Measurements from ENCODE around the gene PLA2R1. TPM values are rescaled to one million over a fixed set of nuclear protein-coding genes. Genes with fewer than 3 reads are reported as not detected.
A peak's percentile ranks its signal among the peaks of the same experiment; 100 is the strongest.

Gene PLA2R1
- total RNA-seq, 1 donor from 2014 or later: 0.34 TPM

DNA sequence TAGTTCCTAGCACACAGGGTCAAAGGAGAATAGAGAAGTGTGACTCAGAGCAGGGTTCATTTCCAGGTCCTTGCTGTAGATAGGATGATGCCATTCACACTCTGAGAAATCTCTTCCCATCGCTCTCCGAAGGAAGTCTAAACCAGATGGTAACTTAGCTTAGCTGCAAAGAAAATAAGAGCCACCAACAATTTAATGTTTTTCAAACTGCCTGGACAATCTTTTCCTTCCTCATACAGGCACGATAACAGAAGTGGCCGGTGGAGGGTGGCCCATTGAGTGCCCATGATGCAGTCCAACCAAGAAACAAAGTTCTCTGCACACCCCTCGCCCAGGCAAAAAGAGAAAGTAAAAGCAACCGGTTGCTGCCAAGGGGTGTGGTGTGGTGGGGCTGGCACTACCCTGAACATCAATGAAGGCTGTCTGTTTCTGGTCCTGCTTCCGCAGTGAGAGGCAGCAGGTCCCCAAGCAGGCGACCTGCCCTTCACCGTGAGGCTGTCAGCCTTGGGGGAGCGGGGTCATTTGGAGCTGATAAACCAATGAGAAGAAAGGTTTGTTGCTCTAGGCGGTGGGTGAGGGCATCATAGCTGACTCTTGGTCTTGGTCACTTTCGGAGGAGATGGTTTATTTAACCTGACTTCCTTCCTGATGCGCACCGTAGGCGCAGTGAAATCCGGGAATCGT, 158.8 kb downstream of the PLA2R1 start:
- Mint-ChIP-seq H3K4me3 (ENCODE audit: unreplicated experiment) (peak overlapping the region; percentile 69), H3K27ac (ENCODE audit: unreplicated experiment) (no peak overlapping the region), H3K36me3 (ENCODE audit: unreplicated experiment) (peaks cover 7% of the 10 kb centered on the region), H3K9me3 (ENCODE audit: unreplicated experiment) (no peaks in the 10 kb centered on the region), H3K4me1 (ENCODE audit: low read depth, unreplicated experiment) (no peaks in the 10 kb centered on the region), H3K27me3 (ENCODE audit: unreplicated experiment) (peaks cover 8% of the 10 kb centered on the region)
- DNase-seq: no peak
- TF ChIP-seq, protein P1, sequence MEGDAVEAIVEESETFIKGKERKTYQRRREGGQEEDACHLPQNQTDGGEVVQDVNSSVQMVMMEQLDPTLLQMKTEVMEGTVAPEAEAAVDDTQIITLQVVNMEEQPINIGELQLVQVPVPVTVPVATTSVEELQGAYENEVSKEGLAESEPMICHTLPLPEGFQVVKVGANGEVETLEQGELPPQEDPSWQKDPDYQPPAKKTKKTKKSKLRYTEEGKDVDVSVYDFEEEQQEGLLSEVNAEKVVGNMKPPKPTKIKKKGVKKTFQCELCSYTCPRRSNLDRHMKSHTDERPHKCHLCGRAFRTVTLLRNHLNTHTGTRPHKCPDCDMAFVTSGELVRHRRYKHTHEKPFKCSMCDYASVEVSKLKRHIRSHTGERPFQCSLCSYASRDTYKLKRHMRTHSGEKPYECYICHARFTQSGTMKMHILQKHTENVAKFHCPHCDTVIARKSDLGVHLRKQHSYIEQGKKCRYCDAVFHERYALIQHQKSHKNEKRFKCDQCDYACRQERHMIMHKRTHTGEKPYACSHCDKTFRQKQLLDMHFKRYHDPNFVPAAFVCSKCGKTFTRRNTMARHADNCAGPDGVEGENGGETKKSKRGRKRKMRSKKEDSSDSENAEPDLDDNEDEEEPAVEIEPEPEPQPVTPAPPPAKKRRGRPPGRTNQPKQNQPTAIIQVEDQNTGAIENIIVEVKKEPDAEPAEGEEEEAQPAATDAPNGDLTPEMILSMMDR (IDR thresholded peaks at IDR 0.05; ENCODE audit: partially characterized antibody, unreplicated experiment): no peak

DNA sequence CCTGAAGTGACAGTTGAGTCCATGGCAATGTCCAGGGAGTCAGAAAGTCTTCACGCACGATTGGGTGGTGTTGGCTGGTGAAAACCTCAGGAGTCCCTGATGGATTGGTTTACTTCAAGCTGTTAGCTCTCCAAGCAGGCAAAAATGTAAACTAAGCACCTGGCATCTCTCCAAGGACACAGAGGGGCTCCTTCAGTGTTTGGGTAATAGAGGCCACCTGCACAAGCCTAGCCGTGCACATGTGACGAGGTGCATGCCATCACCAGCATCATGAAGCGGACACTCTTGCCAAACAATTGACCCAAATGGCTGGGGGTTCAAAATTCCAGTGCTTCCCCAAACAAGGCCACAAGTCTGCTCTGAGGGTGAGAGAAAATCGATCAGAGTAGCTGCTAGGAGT, 159.7 kb downstream of the PLA2R1 start:
- DNase-seq: no peak
- H3K4me3 Mint-ChIP-seq (ENCODE audit: unreplicated experiment): no peak overlapping the region
- H3K27ac Mint-ChIP-seq (ENCODE audit: unreplicated experiment): no peak overlapping the region
- peaks cover 8% of the 10 kb centered on the region for H3K27me3 Mint-ChIP-seq (ENCODE audit: unreplicated experiment)
- peaks cover 4% of the 10 kb centered on the region for H3K36me3 Mint-ChIP-seq (ENCODE audit: unreplicated experiment)
- TF ChIP-seq, protein P1 (IDR thresholded peaks at IDR 0.05; ENCODE audit: partially characterized antibody, unreplicated experiment): no peak
- no peaks in the 10 kb centered on the region for H3K9me3 Mint-ChIP-seq (ENCODE audit: unreplicated experiment)
- H3K4me1 Mint-ChIP-seq (ENCODE audit: low read depth, unreplicated experiment): no peaks in the 10 kb centered on the region

DNA sequence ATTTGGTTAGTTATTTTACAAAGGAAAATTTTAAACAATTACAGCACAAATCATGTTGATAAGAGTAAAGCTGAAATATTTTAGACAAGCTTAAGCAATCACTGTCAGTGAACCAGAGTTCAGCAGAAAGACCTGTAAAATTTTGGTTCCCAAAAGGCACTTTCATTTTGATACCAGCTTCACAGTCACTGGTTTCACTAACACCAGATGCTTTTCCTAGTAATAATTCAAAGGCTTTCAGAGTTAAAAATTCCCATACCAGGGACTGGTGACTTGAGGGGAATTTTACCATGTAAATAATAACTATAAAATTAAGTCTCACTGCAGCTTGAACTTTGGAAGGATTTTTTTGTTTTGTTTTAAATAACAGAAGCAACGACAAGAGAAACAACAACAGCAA, 162.1 kb downstream of the PLA2R1 start:
- TF ChIP-seq, protein P1 (IDR thresholded peaks at IDR 0.05; ENCODE audit: partially characterized antibody, unreplicated experiment): no peak
- Mint-ChIP-seq H3K27ac (ENCODE audit: unreplicated experiment) (no peak overlapping the region), H3K4me3 (ENCODE audit: unreplicated experiment) (no peak overlapping the region), H3K36me3 (ENCODE audit: unreplicated experiment) (no peaks in the 10 kb centered on the region), H3K27me3 (ENCODE audit: unreplicated experiment) (peaks cover 4% of the 10 kb centered on the region), H3K9me3 (ENCODE audit: unreplicated experiment) (no peaks in the 10 kb centered on the region), H3K4me1 (ENCODE audit: low read depth, unreplicated experiment) (no peaks in the 10 kb centered on the region)
- DNase-seq: no peak

DNA sequence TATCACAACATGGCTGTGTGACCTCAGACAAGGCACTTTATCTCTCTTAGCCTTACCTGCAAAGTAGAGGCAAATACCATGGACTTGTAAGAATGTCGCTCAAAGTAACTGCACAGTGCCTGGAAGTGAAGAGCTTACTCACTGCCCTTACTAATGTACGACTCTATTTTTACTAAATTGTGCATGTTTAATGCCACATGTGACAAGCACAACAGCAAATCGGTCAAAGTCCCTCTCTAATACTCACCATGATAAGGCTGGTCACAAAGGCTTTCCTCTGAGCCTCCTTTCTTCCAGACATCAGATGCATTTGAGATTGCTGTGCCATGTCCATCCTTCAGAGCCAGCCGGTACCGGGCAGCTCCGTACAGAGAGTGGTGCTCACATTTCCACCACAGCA, 164.0 kb downstream of the PLA2R1 start:
- Mint-ChIP-seq H3K4me1 (ENCODE audit: low read depth, unreplicated experiment) (no peaks in the 10 kb centered on the region), H3K27ac (ENCODE audit: unreplicated experiment) (no peak overlapping the region), H3K4me3 (ENCODE audit: unreplicated experiment) (no peak overlapping the region), H3K9me3 (ENCODE audit: unreplicated experiment) (no peaks in the 10 kb centered on the region), H3K36me3 (ENCODE audit: unreplicated experiment) (peaks cover 3% of the 10 kb centered on the region), H3K27me3 (ENCODE audit: unreplicated experiment) (peaks cover 4% of the 10 kb centered on the region)
- no peak for DNase-seq
- TF ChIP-seq, protein P1 (IDR thresholded peaks at IDR 0.05; ENCODE audit: partially characterized antibody, unreplicated experiment): no peak

DNA sequence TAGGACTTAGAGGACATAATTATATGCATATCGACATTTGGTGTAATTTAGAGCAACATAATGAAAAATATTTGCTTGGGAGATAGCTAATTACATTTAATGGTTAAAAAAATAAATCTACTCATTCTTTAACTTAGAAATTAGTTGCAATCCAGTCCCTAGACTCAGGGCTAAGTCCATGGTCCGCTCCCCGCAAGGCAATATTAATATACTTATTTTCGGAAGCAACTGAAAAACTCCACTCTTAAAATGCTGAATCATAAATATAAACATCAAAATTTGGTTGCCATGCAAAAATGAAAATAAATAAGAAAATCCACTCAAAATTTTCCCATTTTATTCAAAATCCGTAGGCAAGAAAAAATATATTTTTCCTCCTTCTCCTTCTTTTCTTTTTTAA, 164.7 kb downstream of the PLA2R1 start:
- Mint-ChIP-seq H3K27me3 (ENCODE audit: unreplicated experiment) (peaks cover 2% of the 10 kb centered on the region), H3K9me3 (ENCODE audit: unreplicated experiment) (no peaks in the 10 kb centered on the region), H3K4me1 (ENCODE audit: low read depth, unreplicated experiment) (no peaks in the 10 kb centered on the region), H3K36me3 (ENCODE audit: unreplicated experiment) (peaks cover 4% of the 10 kb centered on the region), H3K4me3 (ENCODE audit: unreplicated experiment) (no peak overlapping the region), H3K27ac (ENCODE audit: unreplicated experiment) (no peak overlapping the region)
- TF ChIP-seq, protein P1 (IDR thresholded peaks at IDR 0.05; ENCODE audit: partially characterized antibody, unreplicated experiment): no peak
- DNase-seq: no peak
